HepG2 (cell line): ENCODE measurements around the gene SLC20A1. TPM values are rescaled to one million over a fixed set of nuclear protein-coding genes. Genes with fewer than 3 reads are reported as not detected.

Experiments used
- ATAC-seq: fragments of 200-7000 bp; cut with Tn5 transposase; 3 replicates; pipeline ENCODE4 v1.9.1; 2020; ENCODE audit warnings: mild to moderate bottlenecking, moderate library complexity
- BruUV-seq: library from RNA; stranded (reverse); fragments of 400-500 nt; replicated peaks from 2 replicates; lab custom pipeline; 2021; lab: Mats Ljungman, UMichigan
- CTCF ChIA-PET: fragments of 300-600 bp; formaldehyde crosslinking; extraction: SDS; loops from one replicate; lab custom pipeline; 2021; ENCODE audit warnings: low total read pairs, inconsistent platforms, low intra/inter-chr PET ratio; lab: Yijun Ruan, JAX
- POLR2A ChIA-PET: fragments of 350-600 bp; sonication (Branson Sonifier 250); formaldehyde crosslinking; loops from one replicate; lab custom pipeline; 2020; ENCODE audit warnings: antibody characterized with exemption, inconsistent platforms; lab: Yijun Ruan, JAX
- DNase-seq: peaks from one replicate; pipeline ENCODE4 v3.0.0-alpha.2; 2015; ENCODE audit warnings: low spot score
- FAIRE-seq: peaks from 3 replicates; lab custom pipeline; 2011; peaks lifted over from hg19 to GRCh38; lab: Jason Lieb, UNC
- H2AFZ ChIP-seq: one replicate; pipeline ENCODE4 v1.6.1; 2011; ENCODE audit warnings: low read length, inconsistent platforms
- H3K27ac ChIP-seq: fragments of 300-600 bp; 3 replicates; pipeline ENCODE4 v1.8.0; 2011; ENCODE audit warnings: mixed run types, mild to moderate bottlenecking, mixed read lengths, low read length, inconsistent platforms; ENCODE audit not compliant: insufficient read depth; ENCODE audit errors: extremely low read length
- H3K27me3 ChIP-seq, 2 experiments: fragments of 200-600 bp in 1 of 2; 2 replicates in 1 of 2; 3 replicates in 1 of 2; pipeline versions ENCODE4 v1.6.0 to v1.8.0; 2011; ENCODE audit warnings: low read length in 2 of 2, mild to moderate bottlenecking in 2 of 2, moderate library complexity in 2 of 2, inconsistent platforms in 1 of 2; ENCODE audit not compliant: insufficient read depth in 2 of 2, control insufficient read depth in 1 of 2
- H3K36me3 ChIP-seq, 2 experiments: fragments of 200-600 bp in 1 of 2; replicated peaks in 1 of 2; 2 replicates in 1 of 2; 3 replicates in 1 of 2; pipeline versions ENCODE4 v1.5.1 to v1.8.0; 2011; ENCODE audit warnings: low read length in 2 of 2, inconsistent platforms in 1 of 2; ENCODE audit not compliant: insufficient read depth in 2 of 2, control insufficient read depth in 1 of 2
- H3K4me1 ChIP-seq: 2 replicates; pipeline ENCODE4 v1.5.1; 2012; ENCODE audit warnings: low read length, inconsistent platforms; ENCODE audit not compliant: insufficient read depth
- H3K4me2 ChIP-seq: 2 replicates; pipeline ENCODE4 v1.6.0; 2011; ENCODE audit warnings: low read depth, low read length, inconsistent platforms
- H3K4me3 ChIP-seq, 3 experiments: fragments of 200-600 bp in 1 of 3; sonication (generic), shearing (Covaris generic) in 1 of 3; replicated peaks in 1 of 3; 2 replicates each; pipeline ENCODE4 v1.5.1; 2011 to 2016; ENCODE audit warnings: low read length in 3 of 3, inconsistent platforms in 2 of 3, low read depth in 2 of 3, mild to moderate bottlenecking in 2 of 3, control low read depth in 1 of 3, mixed read lengths in 1 of 3; ENCODE audit not compliant: insufficient read depth in 1 of 3
- H3K79me2 ChIP-seq: one replicate; pipeline ENCODE4 v1.6.1; 2011; ENCODE audit warnings: low read length, inconsistent platforms; ENCODE audit not compliant: insufficient read depth
- H3K9ac ChIP-seq: 2 replicates; pipeline ENCODE4 v1.6.0; 2011; ENCODE audit warnings: mild to moderate bottlenecking, low read depth, low read length, inconsistent platforms; ENCODE audit not compliant: insufficient read depth
- H3K9me3 ChIP-seq: 2 replicates; pipeline ENCODE4 v1.5.1; 2012; ENCODE audit warnings: mild to moderate bottlenecking, low read length
- H4K20me1 ChIP-seq: 2 replicates; pipeline ENCODE4 v1.6.0; 2011; ENCODE audit warnings: inconsistent platforms, mild to moderate bottlenecking, low read length, moderate library complexity; ENCODE audit not compliant: insufficient read depth
- CSRNP1 ChIP-seq: sonication (generic); formaldehyde crosslinking; IDR thresholded peaks from 2 replicates; pipeline ENCODE4 v1.8.1; 2023; ENCODE audit warnings: mild to moderate bottlenecking, missing genetic modification reagents
- HHEX ChIP-seq: IDR thresholded peaks from 2 replicates; pipeline ENCODE4 v1.6.1; 2016; ENCODE audit warnings: control low read depth
- MXI1 ChIP-seq: IDR thresholded peaks from 3 replicates; pipeline ENCODE4 v1.6.1; 2012; ENCODE audit warnings: low read depth, low read length, inconsistent platforms, borderline replicate concordance
- ONECUT2 ChIP-seq: sonication (generic); formaldehyde crosslinking; IDR thresholded peaks from 2 replicates; pipeline ENCODE4 v1.4.0; 2020; ENCODE audit warnings: missing genetic modification reagents
- TEAD3 ChIP-seq: optimal IDR thresholded peaks from 2 replicates; pipeline ENCODE3; 2016; ENCODE audit warnings: borderline replicate concordance
- ZC3H4 ChIP-seq: sonication (generic); formaldehyde crosslinking; IDR thresholded peaks from 2 replicates; pipeline ENCODE4 v1.4.0; 2020; ENCODE audit warnings: missing genetic modification reagents, borderline replicate concordance
- ZEB1 ChIP-seq: IDR thresholded peaks from 2 replicates; pipeline ENCODE4 v1.6.1; 2012; ENCODE audit warnings: mild to moderate bottlenecking, low read depth, inconsistent platforms; ENCODE audit not compliant: insufficient replicate concordance
- ZFP90 ChIP-seq: sonication (generic); formaldehyde crosslinking; IDR thresholded peaks from 2 replicates; pipeline ENCODE4 v1.8.0; 2022; ENCODE audit warnings: missing genetic modification reagents, mild to moderate bottlenecking, inconsistent platforms, borderline replicate concordance
- ZGPAT ChIP-seq: IDR thresholded peaks from 2 replicates; pipeline ENCODE4 v1.6.1; 2016; ENCODE audit warnings: mild to moderate bottlenecking
- ZNF101 ChIP-seq: sonication (generic); formaldehyde crosslinking; IDR thresholded peaks from 2 replicates; pipeline ENCODE4 v1.4.0; 2020; ENCODE audit warnings: mild to moderate bottlenecking, low read depth, missing genetic modification reagents, borderline replicate concordance
- ZNF549 ChIP-seq: sonication (generic); formaldehyde crosslinking; IDR thresholded peaks from 2 replicates; pipeline ENCODE4 v1.5.0; 2020; ENCODE audit warnings: missing genetic modification reagents
- ZSCAN12 ChIP-seq: sonication (generic); formaldehyde crosslinking; IDR thresholded peaks from 2 replicates; pipeline ENCODE4 v1.9.0; 2021; ENCODE audit warnings: mild to moderate bottlenecking, missing genetic modification reagents
- ZXDC ChIP-seq: sonication (generic); formaldehyde crosslinking; IDR thresholded peaks from 2 replicates; pipeline ENCODE4 v1.5.0; 2020; ENCODE audit warnings: mild to moderate bottlenecking, missing genetic modification reagents
- ZZZ3 ChIP-seq: sonication (generic); formaldehyde crosslinking; IDR thresholded peaks from 2 replicates; pipeline ENCODE4 v1.4.0; 2020; ENCODE audit warnings: missing genetic modification reagents, mild to moderate bottlenecking, borderline replicate concordance
- WGBS: methylation state at CpG from one replicate; pipeline ENCODE4 v1.1.6; 2017; ENCODE audit warnings: low lambda C conversion rate; 5-methylcytosine and 5-hydroxymethylcytosine counted together
- in situ Hi-C: cut with HindIII; loops from 2 replicates; pipeline ENCODE4 v1.10.0; 2017; ENCODE audit warnings: low pct_unique_long_range_greater_than_20kb; ENCODE audit not compliant: extremely low pct_ligation_motif_present
- intact Hi-C: fragments of 100-400 bp; cut with micrococcal nuclease; formaldehyde crosslinking; loops from one replicate; pipeline ENCODE4 v1.10.0; 2022; ENCODE audit not compliant: unreplicated experiment
- polyA plus RNA-seq, 8 experiments: library from polyadenylated mRNA; depleted of rRNA in 3 of 8; stranded (reverse) in 7 of 8; unstranded in 1 of 8; fragments of >200 nt; fragmentation: Illumina TruSeq in 4 of 8; extraction: Trizol in 4 of 8; gene quantifications; 2 replicates each; pipeline versions ENCODE4 v1.2.1 to v1.2.3, GENCODE V29; 2011 to 2016; ENCODE audit warnings: low read depth in 4 of 8, missing spikeins in 1 of 8, mixed read lengths in 1 of 8; ENCODE audit not compliant: insufficient read depth in 1 of 8
- total RNA-seq, 5 experiments: library from RNA; depleted of rRNA; stranded (reverse); fragments of >200 nt; fragmentation: Illumina TruSeq; extraction: Trizol; gene quantifications; 2 replicates each; pipeline ENCODE4 v1.2.3, GENCODE V29; 2016; ENCODE audit warnings: low read depth in 1 of 5
- TF ChIP-seq, protein P1 (sequence below): sonication (generic); formaldehyde crosslinking; IDR thresholded peaks from 2 replicates; pipeline ENCODE4 v1.4.0; 2020; ENCODE audit warnings: mild to moderate bottlenecking, missing genetic modification reagents
- TF ChIP-seq, protein P2 (sequence below): sonication (generic); formaldehyde crosslinking; IDR thresholded peaks from 2 replicates; pipeline ENCODE4 v1.4.0; 2020; ENCODE audit warnings: missing genetic modification reagents, mild to moderate bottlenecking, borderline replicate concordance

Gene SLC20A1
- total and polyA plus RNA-seq, 2 of the 13 experiments (the other 11 are each of a cell fraction or from before 2014, with no cell fraction given): 54.0 to 85.9 TPM

DNA sequence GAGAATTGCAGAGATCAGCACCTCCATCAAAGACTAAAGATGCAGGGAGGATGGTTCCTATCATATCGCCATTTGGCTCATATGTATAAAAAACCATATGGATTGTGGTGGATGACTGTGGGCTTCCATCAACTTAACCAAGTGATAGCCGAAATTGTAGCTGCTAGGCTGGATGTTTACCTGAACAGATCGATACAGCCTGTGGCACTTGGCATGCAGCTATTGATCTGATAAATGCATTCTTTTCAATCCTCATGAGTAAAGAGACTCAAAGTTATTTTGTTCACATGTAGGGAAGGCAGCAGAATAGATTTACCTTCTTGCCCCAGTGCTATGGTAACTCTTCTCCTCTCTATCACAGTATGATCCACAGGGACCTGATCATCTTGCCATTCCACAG lies 42.8 kb upstream of the SLC20A1 start:
- H3K79me2 ChIP-seq: no peaks in the 10 kb centered on the region
- BruUV-seq: no TSS peak
- no peak overlapping the region for H3K27ac ChIP-seq
- in situ Hi-C loops: loop anchor here (5.0 kb wide), 1 partner anchor 119 kb away; the partner anchor contains the start of gene NT5DC4
- no peak overlapping the region for H3K4me2 ChIP-seq
- peaks cover 20% of the 10 kb centered on the region for H3K4me1 ChIP-seq
- CTCF ChIA-PET: interaction anchor here (4.1 kb wide), 1 partner anchor 123 kb away, joined by 96 read pairs; no protein-coding TSS in a partner anchor
- H3K36me3 ChIP-seq: no peaks in the 10 kb centered on the region
- H3K9ac ChIP-seq: no peak overlapping the region
- H3K4me3 ChIP-seq: no peak overlapping the region
- POLR2A ChIA-PET: interaction anchor here (0.8 to 1.4 kb wide), 2 partner anchors 19 to 42 kb away, joined by 4 to 6 read pairs; partner anchors contain the start of gene CHCHD5
- no peak for FAIRE-seq
- intact Hi-C loops: no loop called here
- no peaks in the 10 kb centered on the region for H3K9me3 ChIP-seq
- DNase-seq: no peak
- ATAC-seq: peak; percentile 64
- H2AFZ ChIP-seq: no peak overlapping the region
- H3K27me3 ChIP-seq: peaks cover 0 to 3% of the 10 kb centered on the region in 2 experiments; a peak in 1 of 5 replicates
- H4K20me1 ChIP-seq: no peaks in the 10 kb centered on the region
- 10% methylated on average over 3 of the region's 3 CpGs for WGBS
- no peak for TF ChIP-seq ZXDC
- peak; percentile 93 for TF ChIP-seq ONECUT2 (CRISPR knock-in tag)
- TF ChIP-seq HHEX: 0 out of 2 replicates have a peak, but pooled peaks have one; percentile 24
- TF ChIP-seq, protein P1, sequence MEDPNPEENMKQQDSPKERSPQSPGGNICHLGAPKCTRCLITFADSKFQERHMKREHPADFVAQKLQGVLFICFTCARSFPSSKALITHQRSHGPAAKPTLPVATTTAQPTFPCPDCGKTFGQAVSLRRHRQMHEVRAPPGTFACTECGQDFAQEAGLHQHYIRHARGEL (CRISPR knock-in tag): no peak
- TF ChIP-seq ZNF549: no peak
- no peak for TF ChIP-seq CSRNP1 (CRISPR knock-in tag)
- no peak for TF ChIP-seq ZGPAT
- no peak for TF ChIP-seq ZSCAN12 (CRISPR knock-in tag)
- no peak for TF ChIP-seq ZFP90 (CRISPR knock-in tag)
- no peak for TF ChIP-seq ZZZ3 (CRISPR knock-in tag)
- TF ChIP-seq ZEB1: peak; percentile 67
- TF ChIP-seq, protein P2, sequence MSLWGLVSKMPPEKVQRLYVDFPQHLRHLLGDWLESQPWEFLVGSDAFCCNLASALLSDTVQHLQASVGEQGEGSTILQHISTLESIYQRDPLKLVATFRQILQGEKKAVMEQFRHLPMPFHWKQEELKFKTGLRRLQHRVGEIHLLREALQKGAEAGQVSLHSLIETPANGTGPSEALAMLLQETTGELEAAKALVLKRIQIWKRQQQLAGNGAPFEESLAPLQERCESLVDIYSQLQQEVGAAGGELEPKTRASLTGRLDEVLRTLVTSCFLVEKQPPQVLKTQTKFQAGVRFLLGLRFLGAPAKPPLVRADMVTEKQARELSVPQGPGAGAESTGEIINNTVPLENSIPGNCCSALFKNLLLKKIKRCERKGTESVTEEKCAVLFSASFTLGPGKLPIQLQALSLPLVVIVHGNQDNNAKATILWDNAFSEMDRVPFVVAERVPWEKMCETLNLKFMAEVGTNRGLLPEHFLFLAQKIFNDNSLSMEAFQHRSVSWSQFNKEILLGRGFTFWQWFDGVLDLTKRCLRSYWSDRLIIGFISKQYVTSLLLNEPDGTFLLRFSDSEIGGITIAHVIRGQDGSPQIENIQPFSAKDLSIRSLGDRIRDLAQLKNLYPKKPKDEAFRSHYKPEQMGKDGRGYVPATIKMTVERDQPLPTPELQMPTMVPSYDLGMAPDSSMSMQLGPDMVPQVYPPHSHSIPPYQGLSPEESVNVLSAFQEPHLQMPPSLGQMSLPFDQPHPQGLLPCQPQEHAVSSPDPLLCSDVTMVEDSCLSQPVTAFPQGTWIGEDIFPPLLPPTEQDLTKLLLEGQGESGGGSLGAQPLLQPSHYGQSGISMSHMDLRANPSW (CRISPR knock-in tag): no peak
- TF ChIP-seq TEAD3 (CRISPR knock-in tag): peak; percentile 82
- TF ChIP-seq ZC3H4: no peak
- no peak for TF ChIP-seq ZNF101 (CRISPR knock-in tag)
- TF ChIP-seq MXI1: no peak
